AG08396 (cell line): Measurements from ENCODE around the gene VWA3A.
"Not testable (repeated sequence)": the region's sequence is repeated elsewhere in the genome, so short reads cannot be mapped to it uniquely, and the experiment has no call there.

Experiments
- DNase-seq: peaks from one replicate; pipeline ENCODE4 v3.0.0; 2012; ENCODE audit warnings: low spot score, mixed read lengths

Gene VWA3A

GRCh38 chr16:22183335-22183734 is 91.0 kb downstream of the VWA3A start:
- DNase-seq: no peak

- DNase-seq: no peak
Observed at GRCh38 chr16:22183901-22184614, 91.7 kb downstream of the VWA3A start.

GRCh38 chr16:22184615-22184968 is 92.3 kb downstream of the VWA3A start:
- no peak for DNase-seq

- DNase-seq: no peak
Observed at GRCh38 chr16:22186517-22186916, 94.2 kb downstream of the VWA3A start.

- DNase-seq: no peak
Observed at GRCh38 chr16:22188267-22188594, 95.9 kb downstream of the VWA3A start.

- DNase-seq: peak; percentile 75
Observed at GRCh38 chr16:22188595-22189442, 96.5 kb downstream of the VWA3A start.

GRCh38 chr16:22189473-22190080 is 97.2 kb downstream of the VWA3A start:
- DNase-seq: no peak

- DNase-seq: no peak
Observed at GRCh38 chr16:22190081-22190775, 97.9 kb downstream of the VWA3A start.

GRCh38 chr16:22190776-22191531 is 98.6 kb downstream of the VWA3A start:
- DNase-seq: peak; percentile 96

GRCh38 chr16:22191532-22192260 is 99.4 kb downstream of the VWA3A start:
- DNase-seq: no peak

- peak; percentile 75 for DNase-seq
Observed at GRCh38 chr16:22192261-22193062, 100.1 kb downstream of the VWA3A start.

- no peak for DNase-seq
Observed at GRCh38 chr16:22193063-22193411, 100.7 kb downstream of the VWA3A start.

GRCh38 chr16:22194707-22195444 is 102.5 kb downstream of the VWA3A start:
- DNase-seq: no peak

- no peak for DNase-seq
Observed at GRCh38 chr16:22195445-22195694, 103.0 kb downstream of the VWA3A start.

GRCh38 chr16:22195695-22196558 is 103.6 kb downstream of the VWA3A start:
- peak; percentile 78 for DNase-seq

GRCh38 chr16:22196559-22197168 is 104.3 kb downstream of the VWA3A start:
- DNase-seq: not testable (repeated sequence)

GRCh38 chr16:22198547-22199293 is 106.4 kb downstream of the VWA3A start:
- no peak for DNase-seq

- no peak for DNase-seq
Observed at GRCh38 chr16:22202261-22202637, 109.9 kb downstream of the VWA3A start.
